Suprapubic skin (tissue), 4 donors: ENCODE data around the gene BCKDHB. TPM values are rescaled to one million over a fixed set of nuclear protein-coding genes. Genes with fewer than 3 reads are reported as not detected.

Source experiments
- DNase-seq, 2 donors: peaks; one replicate each; pipeline ENCODE4 v3.0.0-alpha.2; 2019; ENCODE audit warnings: low spot score in 2 of 2
- H3K27ac ChIP-seq: fragments of 200-600 bp; sonication (generic); one replicate; pipeline ENCODE4 v1.5.1; 2019
- H3K27me3 ChIP-seq: fragments of 200-600 bp; sonication (generic); one replicate; pipeline ENCODE4 v1.5.1; 2019
- H3K36me3 ChIP-seq: fragments of 200-600 bp; sonication (generic); one replicate; pipeline ENCODE4 v1.5.1; 2019
- H3K4me1 ChIP-seq: fragments of 200-600 bp; sonication (generic); one replicate; pipeline ENCODE4 v1.5.1; 2019
- H3K4me3 ChIP-seq: fragments of 200-600 bp; sonication (generic); one replicate; pipeline ENCODE4 v1.5.1; 2019; ENCODE audit warnings: mild to moderate bottlenecking
- H3K9me3 ChIP-seq: fragments of 200-600 bp; sonication (generic); one replicate; pipeline ENCODE4 v1.5.1; 2019
- CTCF ChIP-seq, 2 donors: fragments of 200-600 bp in 1 of 2; fragments of 450-650 bp in 1 of 2; sonication (generic) in 1 of 2; IDR thresholded peaks; one replicate each; pipeline ENCODE4 v1.5.1; 2016 to 2019; ENCODE audit warnings: antibody characterized with exemption in 2 of 2, mild to moderate bottlenecking in 1 of 2, moderate library complexity in 1 of 2
- EP300 ChIP-seq: sonication (generic); formaldehyde crosslinking; IDR thresholded peaks from one replicate; pipeline ENCODE4 v1.6.1; 2017; ENCODE audit warnings: antibody characterized with exemption
- POLR2A ChIP-seq, 2 donors: fragments of 450-650 bp; IDR thresholded peaks; one replicate each; pipeline ENCODE4 v1.6.1; 2017; ENCODE audit warnings: antibody characterized with exemption in 2 of 2, mild to moderate bottlenecking in 2 of 2, moderate library complexity in 2 of 2
- POLR2AphosphoS5 ChIP-seq, 3 donors: sonication (generic); formaldehyde crosslinking; IDR thresholded peaks; one replicate each; pipeline ENCODE4 v1.6.1; 2017; ENCODE audit warnings: antibody characterized with exemption in 3 of 3
- WGBS: methylation state at CpG from one replicate; pipeline ENCODE4 v1.1.5; 2018; 5-methylcytosine and 5-hydroxymethylcytosine counted together
- total RNA-seq, 4 donors: library from RNA; depleted of rRNA; stranded (reverse); fragments of >200 nt; gene quantifications; one replicate each; pipeline ENCODE4 v1.1.0, GENCODE V29; 2016

BCKDHB gene
- total RNA-seq, 4 donors from 2014 or later = 10.5 to 17.2 (median 14.1) TPM

DNA sequence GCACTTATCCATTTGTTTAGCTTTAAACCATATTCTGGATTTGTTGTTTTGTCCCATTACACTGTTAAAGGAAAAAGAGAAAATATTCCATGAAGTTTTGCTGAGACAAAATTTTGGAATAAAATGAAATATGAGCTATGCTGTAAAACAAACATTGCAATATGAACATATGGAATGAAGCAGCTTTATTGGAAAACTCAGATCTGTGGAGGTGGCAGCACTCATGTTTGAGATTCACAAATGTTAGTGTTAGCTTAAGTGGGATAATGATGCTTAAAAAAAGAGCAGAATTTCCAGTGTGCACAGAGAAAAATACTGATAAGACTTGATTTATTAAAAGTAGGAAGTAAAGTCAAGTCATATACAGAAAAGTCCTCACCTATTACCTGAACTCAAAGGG lies 196.2 kb downstream of the BCKDHB start:
- no peak overlapping the region for H3K4me3 ChIP-seq
- no peaks in the 10 kb centered on the region for H3K4me1 ChIP-seq
- H3K9me3 ChIP-seq = no peaks in the 10 kb centered on the region
- H3K27me3 ChIP-seq = no peaks in the 10 kb centered on the region
- H3K36me3 ChIP-seq = no peaks in the 10 kb centered on the region
- DNase-seq = no peak
- TF ChIP-seq POLR2AphosphoS5 (IDR thresholded peaks at IDR 0.05) = no peak
- H3K27ac ChIP-seq = no peak overlapping the region

DNA sequence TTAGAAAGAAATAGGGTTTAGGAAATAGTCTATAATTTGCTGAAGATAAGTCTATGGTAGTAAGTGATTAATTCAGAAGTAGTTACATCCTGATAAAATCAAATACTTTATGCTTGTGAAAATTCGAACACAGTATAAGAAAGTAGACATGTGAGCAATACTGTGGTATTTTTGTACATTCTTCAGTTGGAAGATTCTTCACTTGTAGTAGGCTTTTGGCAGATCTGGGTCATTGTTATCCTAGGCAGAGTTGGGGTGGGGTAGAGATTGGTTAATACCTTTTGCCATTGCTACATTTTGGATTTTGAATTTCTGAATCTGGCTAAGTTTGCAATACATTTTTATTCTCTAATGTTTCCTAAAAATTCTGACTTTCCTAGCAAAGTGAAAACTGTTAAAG lies 197.5 kb downstream of the BCKDHB start:
- Histone ChIP-seq H3K27ac (no peak overlapping the region), H3K9me3 (no peaks in the 10 kb centered on the region), H3K36me3 (no peaks in the 10 kb centered on the region), H3K4me3 (no peak overlapping the region), H3K4me1 (no peaks in the 10 kb centered on the region), H3K27me3 (no peaks in the 10 kb centered on the region)
- 59% methylated on average over 1 of the region's 1 CpG for WGBS
- DNase-seq = no peak
- TF ChIP-seq CTCF (IDR thresholded peaks at IDR 0.05) (no peak), EP300 (no peak), POLR2A (IDR thresholded peaks at IDR 0.05) (no peak), POLR2AphosphoS5 (IDR thresholded peaks at IDR 0.05) (no peak)

GRCh38 chr6:80314531-80314930 lies 208.1 kb downstream of the BCKDHB start:
- WGBS = 90% methylated on average over 10 of the region's 13 CpGs
- Histone ChIP-seq H3K36me3 (no peaks in the 10 kb centered on the region), H3K9me3 (no peaks in the 10 kb centered on the region), H3K27me3 (no peaks in the 10 kb centered on the region), H3K4me3 (no peak overlapping the region), H3K27ac (no peak overlapping the region), H3K4me1 (no peaks in the 10 kb centered on the region)
- TF ChIP-seq POLR2AphosphoS5 (IDR thresholded peaks at IDR 0.05) (no peak), POLR2A (IDR thresholded peaks at IDR 0.05) (no peak), EP300 (no peak), CTCF (IDR thresholded peaks at IDR 0.05) (no peak)
- DNase-seq = no peak

DNA sequence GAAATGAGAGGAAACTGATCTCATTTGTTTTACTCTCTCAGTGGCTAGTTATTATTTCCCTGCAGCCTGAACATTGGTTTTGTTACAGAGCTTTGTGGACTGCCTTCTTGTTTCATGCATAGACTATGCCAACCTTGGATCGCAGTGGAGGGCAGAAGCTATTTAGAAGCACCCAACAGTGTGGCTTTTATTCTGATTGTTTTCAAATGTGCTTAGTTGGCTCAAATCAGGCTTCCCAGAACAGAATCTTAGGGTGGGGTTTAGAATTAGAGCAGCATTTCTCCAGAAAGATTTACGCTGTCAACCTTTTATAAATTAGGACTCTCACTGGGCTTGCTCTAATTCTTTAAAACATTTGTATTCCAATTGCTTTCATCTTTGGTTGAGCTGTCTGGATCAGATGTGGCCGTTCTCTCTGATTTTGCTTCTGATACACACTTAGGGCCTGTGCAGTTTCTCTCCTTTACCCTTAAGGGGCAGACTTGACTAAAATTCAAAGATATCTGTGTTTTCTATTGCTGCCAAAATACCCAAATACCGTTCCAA lies 210.3 kb downstream of the BCKDHB start:
- TF ChIP-seq POLR2AphosphoS5 (IDR thresholded peaks at IDR 0.05) (no peak), EP300 (no peak), POLR2A (IDR thresholded peaks at IDR 0.05) (no peak), CTCF (IDR thresholded peaks at IDR 0.05) (no peak)
- no peak overlapping the region for H3K4me3 ChIP-seq
- no peak overlapping the region for H3K27ac ChIP-seq
- no peaks in the 10 kb centered on the region for H3K27me3 ChIP-seq
- no peaks in the 10 kb centered on the region for H3K9me3 ChIP-seq
- H3K36me3 ChIP-seq = no peaks in the 10 kb centered on the region
- WGBS = 52% methylated on average over 4 of the region's 4 CpGs
- no peak for DNase-seq
- no peaks in the 10 kb centered on the region for H3K4me1 ChIP-seq

GRCh38 chr6:80319196-80319595 lies 212.7 kb downstream of the BCKDHB start:
- H3K27me3 ChIP-seq = no peaks in the 10 kb centered on the region
- WGBS = 42% methylated on average over 2 of the region's 2 CpGs
- no peak overlapping the region for H3K27ac ChIP-seq
- no peaks in the 10 kb centered on the region for H3K4me1 ChIP-seq
- H3K9me3 ChIP-seq = no peaks in the 10 kb centered on the region
- no peak overlapping the region for H3K4me3 ChIP-seq
- H3K36me3 ChIP-seq = no peaks in the 10 kb centered on the region
- DNase-seq = no peak
- no peak for TF ChIP-seq POLR2A (IDR thresholded peaks at IDR 0.05)

DNA sequence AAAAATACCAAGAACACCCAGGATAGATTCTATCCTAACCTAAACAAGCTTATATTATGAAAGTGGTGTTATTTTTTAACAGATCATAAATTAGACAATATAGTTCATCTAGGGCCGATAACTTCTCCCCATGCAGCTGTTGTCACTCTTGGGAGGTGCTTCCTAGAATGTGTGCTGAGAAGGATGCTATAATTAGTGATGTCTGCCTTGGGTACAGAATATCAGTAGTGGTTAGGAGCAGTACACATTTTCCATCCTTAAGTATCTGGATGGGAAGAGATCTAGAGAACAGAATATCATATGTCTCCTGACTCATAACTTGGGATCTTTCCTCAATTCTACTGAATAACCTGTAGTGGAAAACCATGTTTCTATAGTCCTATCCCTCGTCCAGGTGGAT lies 214.5 kb downstream of the BCKDHB start:
- H3K4me1 ChIP-seq = no peaks in the 10 kb centered on the region
- DNase-seq = no peak
- no peak overlapping the region for H3K4me3 ChIP-seq
- H3K27me3 ChIP-seq = no peaks in the 10 kb centered on the region
- H3K9me3 ChIP-seq = no peaks in the 10 kb centered on the region
- H3K27ac ChIP-seq = no peak overlapping the region
- 98% methylated on average over 2 of the region's 2 CpGs for WGBS
- TF ChIP-seq EP300 = no peak
- no peak for TF ChIP-seq CTCF (IDR thresholded peaks at IDR 0.05)
- no peak for TF ChIP-seq POLR2A (IDR thresholded peaks at IDR 0.05)
- TF ChIP-seq POLR2AphosphoS5 (IDR thresholded peaks at IDR 0.05) = no peak
- no peaks in the 10 kb centered on the region for H3K36me3 ChIP-seq
